ENCODE results near the gene DRD3.

DNA sequence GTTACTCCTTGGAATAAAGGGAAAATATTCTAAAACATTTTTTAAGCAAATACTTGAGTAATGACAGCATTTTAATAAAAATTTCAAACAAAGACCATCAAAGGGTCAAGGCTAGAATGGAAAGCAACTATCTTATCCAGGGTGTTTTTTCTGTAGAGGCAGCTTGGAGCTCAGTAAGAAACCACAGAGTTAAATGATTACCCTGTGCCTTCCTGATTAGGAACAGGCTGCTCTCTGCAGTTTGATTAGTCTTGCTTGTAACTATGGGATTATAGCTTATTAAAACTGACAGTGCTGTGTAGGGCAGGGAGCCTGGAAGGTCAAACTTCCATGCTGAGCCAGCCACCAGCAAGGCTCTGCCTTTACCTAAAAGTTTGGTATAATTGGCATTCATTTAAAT lies 89.2 kb downstream of the DRD3 start:
- no peak for TF ChIP-seq POLR2A (IDR thresholded peaks at IDR 0.05; ENCODE audit: low read depth, low read length)
- TF ChIP-seq SPI1 (IDR thresholded peaks at IDR 0.05; ENCODE audit: low read depth, low read length), result no peak
- no peak for TF ChIP-seq POLR2AphosphoS5 (IDR thresholded peaks at IDR 0.05; ENCODE audit: low read depth, low read length)
